ENCODE data around the gene KLF4. TPM values are rescaled to one million over a fixed set of nuclear protein-coding genes. Genes with fewer than 3 reads are reported as not detected.

The KLF4 gene
- total RNA-seq, 1 experiment from 2014 or later = 7.1 TPM

GRCh38 chr9:107460153-107461023 lies 29.2 kb downstream of the KLF4 start:
- no peak overlapping the region for H3T11ph ChIP-seq (ENCODE audit: low read length)
- Mint-ChIP-seq H3K9me3 (no peaks in the 10 kb centered on the region; a peak in 2 of 5 replicates), H3K27ac (peak overlapping the region in 1 of 3 experiments; percentile 53; a peak in 1 of 7 replicates), H3K27me3 (ENCODE audit: low read depth) (peaks cover 16% of the 10 kb centered on the region), H3K4me1 (peaks cover 13 to 15% of the 10 kb centered on the region in 2 experiments), H3K36me3 (ENCODE audit: insufficient read depth in 1 of 3, low read depth in 3 of 3) (no peaks in the 10 kb centered on the region), H3K4me3 (no peak overlapping the region)
- no peaks in the 10 kb centered on the region for H3K4me1 ChIP-seq (ENCODE audit: insufficient read depth, low read length)
- H4K20me1 ChIP-seq (ENCODE audit: control insufficient read depth, insufficient read depth, insufficient read length) = no peaks in the 10 kb centered on the region
- no peak overlapping the region for H2BK5ac ChIP-seq (ENCODE audit: insufficient read length, low read length)
- no peak overlapping the region for H3K9ac ChIP-seq (ENCODE audit: extremely low read depth, insufficient read length, low read length)
- peak overlapping the region; percentile 25 for H2AFZ ChIP-seq (ENCODE audit: low read length)
- no peak overlapping the region for H3K23ac ChIP-seq (ENCODE audit: insufficient read length, low read depth, low read length)
- no peak overlapping the region for H2BK12ac ChIP-seq (ENCODE audit: insufficient read length, low read depth, low read length)
- no peak for TF ChIP-seq CTCF (conservative IDR thresholded peaks at IDR 0.05)
- no peaks in the 10 kb centered on the region; the same call in 1 of the 2 replicates for H3K27me3 ChIP-seq (ENCODE audit: insufficient read depth, low read length)
- no peak overlapping the region for H3K14ac ChIP-seq (ENCODE audit: insufficient read depth, low read length)
- no peaks in the 10 kb centered on the region for H3K79me1 ChIP-seq (ENCODE audit: insufficient read depth, low read depth, low read length, poor library complexity, severe bottlenecking)
- H3K9me3 ChIP-seq (ENCODE audit: control insufficient read depth, low read depth, low read length) = no peaks in the 10 kb centered on the region
- no peaks in the 10 kb centered on the region for H3K23me2 ChIP-seq (ENCODE audit: insufficient read length, low read depth, low read length, poor library complexity, severe bottlenecking)
- no peak overlapping the region for H3K18ac ChIP-seq (ENCODE audit: insufficient read length, low read depth, low read length)
- no peak overlapping the region for H4K8ac ChIP-seq (replicated peaks; ENCODE audit: insufficient read length, low read depth, low read length)
- no peak for DNase-seq
- H2AK5ac ChIP-seq (ENCODE audit: insufficient read length, low read length) = no peak overlapping the region
- no peak overlapping the region for H4K91ac ChIP-seq (ENCODE audit: insufficient read length, low read depth, low read length)
- H3K79me2 ChIP-seq (ENCODE audit: insufficient read depth, low read length) = no peaks in the 10 kb centered on the region
- H3K4me2 ChIP-seq (ENCODE audit: insufficient read depth, insufficient read length, low read length) = no peak overlapping the region
- no peak overlapping the region for H3K27ac ChIP-seq (ENCODE audit: insufficient read length, low read depth, low read length)
- no CpG with 5 or more reads among the region's 6 CpGs for WGBS (ENCODE audit: extremely low coverage, insufficient read length, low lambda C conversion rate)
- no peak overlapping the region for H2BK120ac ChIP-seq (ENCODE audit: low read depth, low read length, poor library complexity, severe bottlenecking)
- H3K56ac ChIP-seq (ENCODE audit: insufficient read length, low read depth, low read length) = no peak overlapping the region
- H2BK15ac ChIP-seq (ENCODE audit: low read depth, low read length) = no peak overlapping the region
- no peak overlapping the region for H2BK20ac ChIP-seq (ENCODE audit: low read depth, low read length, poor library complexity, severe bottlenecking)
- H4K5ac ChIP-seq (ENCODE audit: insufficient read length, low read depth, low read length) = no peak overlapping the region
- H3K4ac ChIP-seq (ENCODE audit: low read depth, low read length) = no peak overlapping the region

Measured in H9 (cell line).